ENCODE results near the gene LILRB3.

DNA sequence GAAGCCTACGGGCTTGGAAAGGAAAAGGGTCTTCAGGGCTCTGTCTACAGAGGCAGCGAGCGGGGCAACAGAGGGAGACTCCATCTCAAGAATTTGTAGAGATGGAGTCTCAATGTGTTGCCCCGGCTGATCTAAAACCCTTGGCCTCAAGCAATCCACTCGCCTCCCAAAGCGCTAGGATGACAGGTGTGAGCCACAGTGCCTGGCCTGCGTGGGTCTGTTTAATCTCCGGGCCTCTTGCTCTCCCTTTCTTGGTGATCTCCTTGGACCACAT, 14.1 kb downstream of the LILRB3 start:
- TF ChIP-seq, protein P1, sequence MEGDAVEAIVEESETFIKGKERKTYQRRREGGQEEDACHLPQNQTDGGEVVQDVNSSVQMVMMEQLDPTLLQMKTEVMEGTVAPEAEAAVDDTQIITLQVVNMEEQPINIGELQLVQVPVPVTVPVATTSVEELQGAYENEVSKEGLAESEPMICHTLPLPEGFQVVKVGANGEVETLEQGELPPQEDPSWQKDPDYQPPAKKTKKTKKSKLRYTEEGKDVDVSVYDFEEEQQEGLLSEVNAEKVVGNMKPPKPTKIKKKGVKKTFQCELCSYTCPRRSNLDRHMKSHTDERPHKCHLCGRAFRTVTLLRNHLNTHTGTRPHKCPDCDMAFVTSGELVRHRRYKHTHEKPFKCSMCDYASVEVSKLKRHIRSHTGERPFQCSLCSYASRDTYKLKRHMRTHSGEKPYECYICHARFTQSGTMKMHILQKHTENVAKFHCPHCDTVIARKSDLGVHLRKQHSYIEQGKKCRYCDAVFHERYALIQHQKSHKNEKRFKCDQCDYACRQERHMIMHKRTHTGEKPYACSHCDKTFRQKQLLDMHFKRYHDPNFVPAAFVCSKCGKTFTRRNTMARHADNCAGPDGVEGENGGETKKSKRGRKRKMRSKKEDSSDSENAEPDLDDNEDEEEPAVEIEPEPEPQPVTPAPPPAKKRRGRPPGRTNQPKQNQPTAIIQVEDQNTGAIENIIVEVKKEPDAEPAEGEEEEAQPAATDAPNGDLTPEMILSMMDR (IDR thresholded peaks at IDR 0.05; ENCODE audit: low read length) = no peak
- no peak for TF ChIP-seq EZH2 (IDR thresholded peaks at IDR 0.05; ENCODE audit: borderline replicate concordance, low read length)
